ENCODE results near the gene ERICH3.
A peak's percentile ranks its signal among the peaks of the same experiment; 100 is the strongest.

ERICH3 gene

GRCh38 chr1:74523873-74524480 is 149.6 kb downstream of the ERICH3 start:
- no peak overlapping the region for H3K4me3 ChIP-seq (ENCODE audit: low read depth, low read length)
- no peak for DNase-seq (ENCODE audit: low read depth)
- in situ Hi-C loops (cut with HindIII; ENCODE audit: low sequenced_read_pairs) = no loop called here
- TF ChIP-seq CTCF (IDR thresholded peaks at IDR 0.05; ENCODE audit: low read depth, low read length, missing control alignments) = no peak

- in situ Hi-C loops (cut with HindIII; ENCODE audit: low sequenced_read_pairs) = no loop called here
- H3K4me3 ChIP-seq (ENCODE audit: low read depth, low read length) = no peak overlapping the region
- DNase-seq (ENCODE audit: low read depth) = peak; percentile 12
- TF ChIP-seq CTCF (IDR thresholded peaks at IDR 0.05; ENCODE audit: low read depth, low read length, missing control alignments) = no peak
These were observed 151.4 kb downstream of the ERICH3 start for GRCh38 chr1:74522148-74522547.

Measured in astrocyte of the cerebellum (primary cell).